ENCODE data around the gene ZC3H10.

The ZC3H10 gene

GRCh38 chr12:56081393-56082347 lies 36.4 kb upstream of the ZC3H10 start:
- Histone ChIP-seq H3K4me3 (ENCODE audit: insufficient read depth, low read depth, low read length, poor library complexity, severe bottlenecking) (no peak overlapping the region), H3K4me1 (ENCODE audit: control insufficient read depth, insufficient read depth, low read length, poor library complexity, severe bottlenecking) (peaks cover 17% of the 10 kb centered on the region), H3K27me3 (replicated peaks; ENCODE audit: control insufficient read depth, insufficient read depth, low read length, poor library complexity, severe bottlenecking) (no peaks in the 10 kb centered on the region), H3K36me3 (ENCODE audit: control insufficient read depth, insufficient read depth, low read length) (no peaks in the 10 kb centered on the region), H3K9me3 (ENCODE audit: control insufficient read depth, low read length) (no peaks in the 10 kb centered on the region), H3K27ac (ENCODE audit: insufficient read depth, low read length, poor library complexity, severe bottlenecking) (no peak overlapping the region)
- no peak for DNase-seq

GRCh38 chr12:56082382-56082781 lies 35.7 kb upstream of the ZC3H10 start:
- Histone ChIP-seq H3K27ac (ENCODE audit: insufficient read depth, low read length, poor library complexity, severe bottlenecking) (no peak overlapping the region), H3K4me1 (ENCODE audit: control insufficient read depth, insufficient read depth, low read length, poor library complexity, severe bottlenecking) (peaks cover 17% of the 10 kb centered on the region), H3K36me3 (ENCODE audit: control insufficient read depth, insufficient read depth, low read length) (no peaks in the 10 kb centered on the region), H3K9me3 (ENCODE audit: control insufficient read depth, low read length) (no peaks in the 10 kb centered on the region), H3K4me3 (ENCODE audit: insufficient read depth, low read depth, low read length, poor library complexity, severe bottlenecking) (no peak overlapping the region), H3K27me3 (replicated peaks; ENCODE audit: control insufficient read depth, insufficient read depth, low read length, poor library complexity, severe bottlenecking) (no peaks in the 10 kb centered on the region)
- DNase-seq, result no peak

- DNase-seq, result no peak
- no peak overlapping the region for H3K27ac ChIP-seq (ENCODE audit: insufficient read depth, low read length, poor library complexity, severe bottlenecking)
- H3K27me3 ChIP-seq (replicated peaks; ENCODE audit: control insufficient read depth, insufficient read depth, low read length, poor library complexity, severe bottlenecking), result no peaks in the 10 kb centered on the region
- no peaks in the 10 kb centered on the region for H3K9me3 ChIP-seq (ENCODE audit: control insufficient read depth, low read length)
- no peaks in the 10 kb centered on the region for H3K36me3 ChIP-seq (ENCODE audit: control insufficient read depth, insufficient read depth, low read length)
- no peak overlapping the region for H3K4me3 ChIP-seq (ENCODE audit: insufficient read depth, low read depth, low read length, poor library complexity, severe bottlenecking)
- peaks cover 17% of the 10 kb centered on the region for H3K4me1 ChIP-seq (ENCODE audit: control insufficient read depth, insufficient read depth, low read length, poor library complexity, severe bottlenecking)
Observed at GRCh38 chr12:56082967-56083366, 35.1 kb upstream of the ZC3H10 start.

- no peak overlapping the region for H3K4me3 ChIP-seq (ENCODE audit: insufficient read depth, low read depth, low read length, poor library complexity, severe bottlenecking)
- no peak for DNase-seq
- H3K27me3 ChIP-seq (replicated peaks; ENCODE audit: control insufficient read depth, insufficient read depth, low read length, poor library complexity, severe bottlenecking), result no peaks in the 10 kb centered on the region
- no peaks in the 10 kb centered on the region for H3K36me3 ChIP-seq (ENCODE audit: control insufficient read depth, insufficient read depth, low read length)
- no peak overlapping the region for H3K27ac ChIP-seq (ENCODE audit: insufficient read depth, low read length, poor library complexity, severe bottlenecking)
- H3K4me1 ChIP-seq (ENCODE audit: control insufficient read depth, insufficient read depth, low read length, poor library complexity, severe bottlenecking), result peaks cover 9% of the 10 kb centered on the region
- H3K9me3 ChIP-seq (ENCODE audit: control insufficient read depth, low read length), result no peaks in the 10 kb centered on the region
Observed at GRCh38 chr12:56084958-56085543, 33.0 kb upstream of the ZC3H10 start.

- no peak overlapping the region for H3K4me3 ChIP-seq (ENCODE audit: insufficient read depth, low read depth, low read length, poor library complexity, severe bottlenecking)
- no peak for DNase-seq
- H3K27ac ChIP-seq (ENCODE audit: insufficient read depth, low read length, poor library complexity, severe bottlenecking), result no peak overlapping the region
- H3K36me3 ChIP-seq (ENCODE audit: control insufficient read depth, insufficient read depth, low read length), result no peaks in the 10 kb centered on the region
- no peaks in the 10 kb centered on the region for H3K9me3 ChIP-seq (ENCODE audit: control insufficient read depth, low read length)
- H3K27me3 ChIP-seq (replicated peaks; ENCODE audit: control insufficient read depth, insufficient read depth, low read length, poor library complexity, severe bottlenecking), result no peaks in the 10 kb centered on the region
- H3K4me1 ChIP-seq (ENCODE audit: control insufficient read depth, insufficient read depth, low read length, poor library complexity, severe bottlenecking), result no peaks in the 10 kb centered on the region
Observed at GRCh38 chr12:56086096-56086495, 32.0 kb upstream of the ZC3H10 start.

GRCh38 chr12:56086608-56087007 lies 31.5 kb upstream of the ZC3H10 start:
- Histone ChIP-seq H3K9me3 (ENCODE audit: control insufficient read depth, low read length) (no peaks in the 10 kb centered on the region), H3K4me3 (ENCODE audit: insufficient read depth, low read depth, low read length, poor library complexity, severe bottlenecking) (no peak overlapping the region), H3K27ac (ENCODE audit: insufficient read depth, low read length, poor library complexity, severe bottlenecking) (no peak overlapping the region), H3K27me3 (replicated peaks; ENCODE audit: control insufficient read depth, insufficient read depth, low read length, poor library complexity, severe bottlenecking) (no peaks in the 10 kb centered on the region), H3K36me3 (ENCODE audit: control insufficient read depth, insufficient read depth, low read length) (no peaks in the 10 kb centered on the region), H3K4me1 (ENCODE audit: control insufficient read depth, insufficient read depth, low read length, poor library complexity, severe bottlenecking) (no peaks in the 10 kb centered on the region)
- DNase-seq, result no peak

GRCh38 chr12:56087220-56087619 lies 30.8 kb upstream of the ZC3H10 start:
- no peak overlapping the region for H3K4me3 ChIP-seq (ENCODE audit: insufficient read depth, low read depth, low read length, poor library complexity, severe bottlenecking)

GRCh38 chr12:56097738-56098137 lies 20.3 kb upstream of the ZC3H10 start:
- Histone ChIP-seq H3K36me3 (ENCODE audit: control insufficient read depth, insufficient read depth, low read length) (no peaks in the 10 kb centered on the region), H3K4me1 (ENCODE audit: control insufficient read depth, insufficient read depth, low read length, poor library complexity, severe bottlenecking) (peaks cover 10% of the 10 kb centered on the region), H3K27ac (ENCODE audit: insufficient read depth, low read length, poor library complexity, severe bottlenecking) (no peak overlapping the region), H3K9me3 (ENCODE audit: control insufficient read depth, low read length) (no peaks in the 10 kb centered on the region), H3K4me3 (ENCODE audit: insufficient read depth, low read depth, low read length, poor library complexity, severe bottlenecking) (no peak overlapping the region), H3K27me3 (replicated peaks; ENCODE audit: control insufficient read depth, insufficient read depth, low read length, poor library complexity, severe bottlenecking) (no peaks in the 10 kb centered on the region)
- DNase-seq, result no peak

More at GRCh38 chr12:56087220-56087619, 30.8 kb upstream of the ZC3H10 start:
- no peak overlapping the region for H3K27ac ChIP-seq (ENCODE audit: insufficient read depth, low read length, poor library complexity, severe bottlenecking)
- no peaks in the 10 kb centered on the region for H3K36me3 ChIP-seq (ENCODE audit: control insufficient read depth, insufficient read depth, low read length)
- no peak for DNase-seq
- no peaks in the 10 kb centered on the region for H3K4me1 ChIP-seq (ENCODE audit: control insufficient read depth, insufficient read depth, low read length, poor library complexity, severe bottlenecking)
- no peaks in the 10 kb centered on the region for H3K9me3 ChIP-seq (ENCODE audit: control insufficient read depth, low read length)
- H3K27me3 ChIP-seq (replicated peaks; ENCODE audit: control insufficient read depth, insufficient read depth, low read length, poor library complexity, severe bottlenecking), result no peaks in the 10 kb centered on the region

GRCh38 chr12:56098592-56098991 lies 19.5 kb upstream of the ZC3H10 start:
- no peak for DNase-seq
- Histone ChIP-seq H3K4me3 (ENCODE audit: insufficient read depth, low read depth, low read length, poor library complexity, severe bottlenecking) (no peak overlapping the region), H3K36me3 (ENCODE audit: control insufficient read depth, insufficient read depth, low read length) (no peaks in the 10 kb centered on the region)

GRCh38 chr12:56099787-56100186 lies 18.3 kb upstream of the ZC3H10 start:
- DNase-seq, result no peak
- Histone ChIP-seq H3K36me3 (ENCODE audit: control insufficient read depth, insufficient read depth, low read length) (no peaks in the 10 kb centered on the region), H3K27ac (ENCODE audit: insufficient read depth, low read length, poor library complexity, severe bottlenecking) (no peak overlapping the region), H3K4me3 (ENCODE audit: insufficient read depth, low read depth, low read length, poor library complexity, severe bottlenecking) (no peak overlapping the region), H3K4me1 (ENCODE audit: control insufficient read depth, insufficient read depth, low read length, poor library complexity, severe bottlenecking) (peaks cover 23% of the 10 kb centered on the region), H3K9me3 (ENCODE audit: control insufficient read depth, low read length) (no peaks in the 10 kb centered on the region), H3K27me3 (replicated peaks; ENCODE audit: control insufficient read depth, insufficient read depth, low read length, poor library complexity, severe bottlenecking) (no peaks in the 10 kb centered on the region)

More at GRCh38 chr12:56098592-56098991, 19.5 kb upstream of the ZC3H10 start:
- no peak overlapping the region for H3K27ac ChIP-seq (ENCODE audit: insufficient read depth, low read length, poor library complexity, severe bottlenecking)
- H3K4me1 ChIP-seq (ENCODE audit: control insufficient read depth, insufficient read depth, low read length, poor library complexity, severe bottlenecking), result peaks cover 18% of the 10 kb centered on the region
- no peaks in the 10 kb centered on the region for H3K9me3 ChIP-seq (ENCODE audit: control insufficient read depth, low read length)
- no peaks in the 10 kb centered on the region for H3K27me3 ChIP-seq (replicated peaks; ENCODE audit: control insufficient read depth, insufficient read depth, low read length, poor library complexity, severe bottlenecking)

Measured in effector memory CD4-positive, alpha-beta T cell (primary cell).